Thoracic aorta (tissue), 2 donors: ENCODE data around the gene NSUN6. TPM values are rescaled to one million over a fixed set of nuclear protein-coding genes. Genes with fewer than 3 reads are reported as not detected.

Source experiments
- ATAC-seq: fragments of 150-250 bp; one replicate; pipeline ENCODE4 v1.8.0; 2017; ENCODE audit warnings: low read depth; ENCODE audit not compliant: insufficient number of reproducible peaks, low FRiP score
- DNase-seq: peaks from one replicate; pipeline ENCODE4 v3.0.0-alpha.2; 2020; ENCODE audit warnings: low spot score
- H3K27ac ChIP-seq, 2 donors: fragments of 200-600 bp; sonication (generic); 1 replicate in 1 of 2; 2 replicates in 1 of 2; pipeline ENCODE4 v1.5.1; 2016; ENCODE audit warnings: mild to moderate bottlenecking in 2 of 2, moderate library complexity in 2 of 2
- H3K27me3 ChIP-seq: fragments of 200-600 bp; sonication (generic); replicated peaks from 2 replicates; pipeline ENCODE4 v1.6.0; 2016; ENCODE audit warnings: mild to moderate bottlenecking; ENCODE audit not compliant: insufficient read depth
- H3K36me3 ChIP-seq: fragments of 200-600 bp; sonication (generic); one replicate; pipeline ENCODE4 v1.5.1; 2016
- H3K4me1 ChIP-seq, 2 donors: fragments of 200-600 bp; sonication (generic); 1 replicate in 1 of 2; 2 replicates in 1 of 2; pipeline versions ENCODE4 v1.5.1 to v1.6.0; 2016; ENCODE audit warnings: low read depth in 2 of 2, mild to moderate bottlenecking in 1 of 2; ENCODE audit not compliant: control insufficient read depth in 1 of 2
- H3K4me3 ChIP-seq: fragments of 200-600 bp; sonication (generic); 2 replicates; pipeline ENCODE4 v1.5.1; 2016; ENCODE audit warnings: mild to moderate bottlenecking
- H3K9me3 ChIP-seq: fragments of 200-600 bp; sonication (generic); 2 replicates; pipeline ENCODE4 v1.5.1; 2016
- CTCF ChIP-seq: fragments of 200-600 bp; sonication (generic); IDR thresholded peaks from one replicate; pipeline ENCODE4 v1.5.1; 2019; ENCODE audit warnings: antibody characterized with exemption
- total RNA-seq, 2 donors: library from RNA; depleted of rRNA; stranded (reverse); fragments of >200 nt; gene quantifications; one replicate each; pipeline versions ENCODE4 v1.1.0 to v1.2.3, GENCODE V29; 2016

The NSUN6 gene
- total RNA-seq, 2 donors from 2014 or later = 12.7 to 19.8 TPM

GRCh38 chr10:18523858-18524257, 127.5 kb downstream of the NSUN6 start:
- Histone ChIP-seq H3K27ac (no peak overlapping the region), H3K27me3 (no peaks in the 10 kb centered on the region), H3K9me3 (no peaks in the 10 kb centered on the region), H3K36me3 (peaks cover 3% of the 10 kb centered on the region), H3K4me1 (peaks cover 0 to 17% of the 10 kb centered on the region in 2 donors), H3K4me3 (no peak overlapping the region)
- TF ChIP-seq CTCF = no peak
- ATAC-seq = no peak
- DNase-seq = no peak

GRCh38 chr10:18523025-18523424, 128.4 kb downstream of the NSUN6 start:
- no peak for TF ChIP-seq CTCF
- no peaks in the 10 kb centered on the region for H3K27me3 ChIP-seq
- no peak for ATAC-seq
- H3K9me3 ChIP-seq = no peaks in the 10 kb centered on the region
- H3K36me3 ChIP-seq = peaks cover 3% of the 10 kb centered on the region
- H3K4me1 ChIP-seq = peaks cover 0 to 17% of the 10 kb centered on the region in 2 donors
- no peak overlapping the region for H3K4me3 ChIP-seq
- peak overlapping the region in 1 of 2 donors; percentile 7 for H3K27ac ChIP-seq
- DNase-seq = no peak

GRCh38 chr10:18516851-18517250, 134.5 kb downstream of the NSUN6 start:
- DNase-seq (no peak), ATAC-seq (no peak)
- Histone ChIP-seq H3K27ac (no peak overlapping the region), H3K4me1 (no peaks in the 10 kb centered on the region), H3K27me3 (no peaks in the 10 kb centered on the region), H3K4me3 (no peak overlapping the region), H3K9me3 (no peaks in the 10 kb centered on the region), H3K36me3 (peaks cover 3% of the 10 kb centered on the region)
- no peak for TF ChIP-seq CTCF

GRCh38 chr10:18514537-18514936, 136.8 kb downstream of the NSUN6 start:
- Histone ChIP-seq H3K27me3 (no peaks in the 10 kb centered on the region), H3K4me1 (no peaks in the 10 kb centered on the region), H3K4me3 (no peak overlapping the region), H3K27ac (no peak overlapping the region), H3K9me3 (no peaks in the 10 kb centered on the region), H3K36me3 (peaks cover 3% of the 10 kb centered on the region)
- ATAC-seq (no peak), DNase-seq (no peak)
- no peak for TF ChIP-seq CTCF

- Histone ChIP-seq H3K4me3 (no peak overlapping the region), H3K4me1 (peaks cover 0 to 4% of the 10 kb centered on the region in 2 donors), H3K36me3 (no peaks in the 10 kb centered on the region), H3K9me3 (no peaks in the 10 kb centered on the region), H3K27me3 (no peaks in the 10 kb centered on the region), H3K27ac (no peak overlapping the region)
- ATAC-seq (no peak), DNase-seq (no peak)
- TF ChIP-seq CTCF = no peak
Observed at GRCh38 chr10:18508587-18508986, 142.8 kb downstream of the NSUN6 start.
